ENCODE results near the gene YEATS4.

YEATS4 gene

GRCh38 chr12:69406217-69406616 lies 46.7 kb downstream of the YEATS4 start:
- H4K91ac ChIP-seq (ENCODE audit: low read depth, low read length, poor library complexity), result no peak overlapping the region
- H2BK12ac ChIP-seq (ENCODE audit: low read length), result no peak overlapping the region
- H3K79me1 ChIP-seq (ENCODE audit: low read depth, low read length), result no peaks in the 10 kb centered on the region
- H3K4me2 ChIP-seq (ENCODE audit: insufficient read depth, low read length, poor library complexity, severe bottlenecking), result no peak overlapping the region
- H3K27ac ChIP-seq (replicated peaks; ENCODE audit: low read length), result no peak overlapping the region
- H4K8ac ChIP-seq (ENCODE audit: low read depth, low read length), result no peak overlapping the region
- H2BK5ac ChIP-seq (ENCODE audit: low read length), result no peak overlapping the region
- no peak overlapping the region for H2BK120ac ChIP-seq (ENCODE audit: low read depth, low read length)
- no peak overlapping the region for H2AK5ac ChIP-seq (ENCODE audit: low read depth, low read length)
- H3K4ac ChIP-seq (ENCODE audit: low read length), result no peak overlapping the region
- H2AFZ ChIP-seq (ENCODE audit: low read length), result no peak overlapping the region
- WGBS, 2 donors (ENCODE audit: extremely low coverage in 2 of 2, insufficient read length in 2 of 2, insufficient replicate concordance in 1 of 2), result no CpG with 5 or more reads among the region's 2 CpGs
- peaks cover 0 to 10% of the 10 kb centered on the region in 2 donors for H3K36me3 ChIP-seq (replicated peaks in 1 of 2; ENCODE audit: control insufficient read depth in 2 of 2, insufficient read depth in 2 of 2, low read length in 2 of 2)
- no peak overlapping the region for H3K18ac ChIP-seq (ENCODE audit: low read length)
- no peak overlapping the region for H3K4me3 ChIP-seq (ENCODE audit: low read length in 2 of 2)
- no peak overlapping the region for H2BK15ac ChIP-seq (ENCODE audit: low read length)
- no peaks in the 10 kb centered on the region for H3K9me3 ChIP-seq (replicated peaks in 1 of 2; ENCODE audit: control insufficient read depth in 2 of 2, insufficient read depth in 1 of 2, low read depth in 1 of 2, low read length in 2 of 2)
- H3K14ac ChIP-seq (ENCODE audit: low read length), result no peak overlapping the region
- no peaks in the 10 kb centered on the region for H3K4me1 ChIP-seq (ENCODE audit: control insufficient read depth in 2 of 2, insufficient read depth in 1 of 2, low read depth in 1 of 2, low read length in 2 of 2)
- no peak for DNase-seq (ENCODE audit: low spot score)
- no peak overlapping the region for H3K23ac ChIP-seq (ENCODE audit: low read depth, low read length, poor library complexity)
- no peak overlapping the region for H3K9ac ChIP-seq (ENCODE audit: low read depth, low read length, poor library complexity)
- no peaks in the 10 kb centered on the region for H3K27me3 ChIP-seq (ENCODE audit: control insufficient read depth in 3 of 3, insufficient read depth in 3 of 3, low read depth in 1 of 3, low read length in 3 of 3)

DNA sequence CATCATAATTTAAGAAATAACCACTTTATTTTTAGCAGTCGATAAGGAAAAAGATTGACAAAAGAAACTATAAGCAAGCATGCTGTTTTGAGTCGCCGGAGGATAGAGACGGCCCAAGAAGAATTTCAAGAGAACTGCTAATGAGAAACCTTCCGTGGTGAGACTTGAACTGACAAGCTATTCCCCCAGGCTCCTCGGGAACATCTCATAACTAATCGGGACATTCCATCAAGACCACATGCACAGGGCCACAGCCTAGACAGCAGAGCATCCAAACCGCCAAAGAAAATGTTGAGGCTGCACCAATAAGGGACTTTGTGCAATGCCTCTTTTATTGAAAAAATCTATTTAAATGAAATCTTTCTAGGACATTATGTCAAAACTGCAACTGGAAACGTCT lies 51.0 kb downstream of the YEATS4 start:
- no peaks in the 10 kb centered on the region for H3K4me1 ChIP-seq (ENCODE audit: control insufficient read depth in 2 of 2, insufficient read depth in 1 of 2, low read depth in 1 of 2, low read length in 2 of 2)
- H2BK120ac ChIP-seq (ENCODE audit: low read depth, low read length), result no peak overlapping the region
- no peak overlapping the region for H3K4me2 ChIP-seq (ENCODE audit: insufficient read depth, low read length, poor library complexity, severe bottlenecking)
- no peak overlapping the region for H2BK15ac ChIP-seq (ENCODE audit: low read length)
- no peak overlapping the region for H3K23ac ChIP-seq (ENCODE audit: low read depth, low read length, poor library complexity)
- no peak overlapping the region for H3K4me3 ChIP-seq (ENCODE audit: low read length in 2 of 2)
- H3K9me3 ChIP-seq (replicated peaks in 1 of 2; ENCODE audit: control insufficient read depth in 2 of 2, insufficient read depth in 1 of 2, low read depth in 1 of 2, low read length in 2 of 2), result no peaks in the 10 kb centered on the region
- no peaks in the 10 kb centered on the region for H3K27me3 ChIP-seq (ENCODE audit: control insufficient read depth in 3 of 3, insufficient read depth in 3 of 3, low read depth in 1 of 3, low read length in 3 of 3)
- H3K9ac ChIP-seq (ENCODE audit: low read depth, low read length, poor library complexity), result no peak overlapping the region
- no peak overlapping the region for H3K4ac ChIP-seq (ENCODE audit: low read length)
- H3K14ac ChIP-seq (ENCODE audit: low read length), result no peak overlapping the region
- H3K79me1 ChIP-seq (ENCODE audit: low read depth, low read length), result no peaks in the 10 kb centered on the region
- H4K91ac ChIP-seq (ENCODE audit: low read depth, low read length, poor library complexity), result no peak overlapping the region
- no CpG with 5 or more reads among the region's 9 CpGs for WGBS, 2 donors (ENCODE audit: extremely low coverage in 2 of 2, insufficient read length in 2 of 2, insufficient replicate concordance in 1 of 2)
- no peak overlapping the region for H3K27ac ChIP-seq (replicated peaks; ENCODE audit: low read length)
- no peak for DNase-seq (ENCODE audit: low spot score)
- no peak overlapping the region for H4K8ac ChIP-seq (ENCODE audit: low read depth, low read length)
- H2AK5ac ChIP-seq (ENCODE audit: low read depth, low read length), result no peak overlapping the region
- H3K18ac ChIP-seq (ENCODE audit: low read length), result no peak overlapping the region
- H2BK12ac ChIP-seq (ENCODE audit: low read length), result no peak overlapping the region
- no peak overlapping the region for H2BK5ac ChIP-seq (ENCODE audit: low read length)
- no peak overlapping the region for H2AFZ ChIP-seq (ENCODE audit: low read length)
- peaks cover 0 to 10% of the 10 kb centered on the region in 2 donors for H3K36me3 ChIP-seq (replicated peaks in 1 of 2; ENCODE audit: control insufficient read depth in 2 of 2, insufficient read depth in 2 of 2, low read length in 2 of 2)

DNA sequence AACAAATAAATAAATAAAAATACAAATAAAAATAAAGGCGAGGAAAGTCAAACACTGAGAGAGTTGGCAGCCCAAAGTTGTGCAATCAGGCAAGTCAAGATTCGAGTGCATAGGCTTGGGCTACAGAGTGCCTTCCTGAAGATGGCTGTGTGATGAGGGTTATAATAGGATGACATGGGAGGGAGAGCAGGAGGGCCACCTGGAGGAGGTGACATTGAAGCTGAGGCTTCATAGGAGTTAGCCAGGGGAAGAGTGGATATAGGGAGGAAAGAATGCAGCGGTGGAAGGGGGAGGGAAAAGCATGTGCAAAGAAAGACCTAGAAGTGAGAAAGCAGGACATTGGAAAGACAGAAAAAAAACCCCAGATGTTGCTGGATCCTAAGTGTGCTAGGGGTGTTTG lies 53.1 kb downstream of the YEATS4 start:
- no peak overlapping the region for H3K18ac ChIP-seq (ENCODE audit: low read length)
- no peak overlapping the region for H3K4me3 ChIP-seq (ENCODE audit: low read length in 2 of 2)
- no peak overlapping the region for H3K14ac ChIP-seq (ENCODE audit: low read length)
- no peak overlapping the region for H4K91ac ChIP-seq (ENCODE audit: low read depth, low read length, poor library complexity)
- no peak overlapping the region for H3K4ac ChIP-seq (ENCODE audit: low read length)
- H4K8ac ChIP-seq (ENCODE audit: low read depth, low read length), result no peak overlapping the region
- H2AK5ac ChIP-seq (ENCODE audit: low read depth, low read length), result no peak overlapping the region
- no peak overlapping the region for H3K9ac ChIP-seq (ENCODE audit: low read depth, low read length, poor library complexity)
- DNase-seq (ENCODE audit: low spot score), result no peak
- no peaks in the 10 kb centered on the region for H3K27me3 ChIP-seq (ENCODE audit: control insufficient read depth in 3 of 3, insufficient read depth in 3 of 3, low read depth in 1 of 3, low read length in 3 of 3)
- H2BK120ac ChIP-seq (ENCODE audit: low read depth, low read length), result no peak overlapping the region
- H2BK12ac ChIP-seq (ENCODE audit: low read length), result no peak overlapping the region
- peaks cover 0 to 10% of the 10 kb centered on the region in 2 donors for H3K36me3 ChIP-seq (replicated peaks in 1 of 2; ENCODE audit: control insufficient read depth in 2 of 2, insufficient read depth in 2 of 2, low read length in 2 of 2)
- no peak overlapping the region for H2BK15ac ChIP-seq (ENCODE audit: low read length)
- WGBS, 2 donors (ENCODE audit: extremely low coverage in 2 of 2, insufficient read length in 2 of 2, insufficient replicate concordance in 1 of 2), result no CpG with 5 or more reads among the region's 3 CpGs
- no peak overlapping the region for H2BK5ac ChIP-seq (ENCODE audit: low read length)
- no peak overlapping the region for H3K27ac ChIP-seq (replicated peaks; ENCODE audit: low read length)
- H3K9me3 ChIP-seq (replicated peaks in 1 of 2; ENCODE audit: control insufficient read depth in 2 of 2, insufficient read depth in 1 of 2, low read depth in 1 of 2, low read length in 2 of 2), result no peaks in the 10 kb centered on the region
- peaks cover 0 to 2% of the 10 kb centered on the region in 2 donors for H3K4me1 ChIP-seq (ENCODE audit: control insufficient read depth in 2 of 2, insufficient read depth in 1 of 2, low read depth in 1 of 2, low read length in 2 of 2)
- no peak overlapping the region for H3K23ac ChIP-seq (ENCODE audit: low read depth, low read length, poor library complexity)
- H3K4me2 ChIP-seq (ENCODE audit: insufficient read depth, low read length, poor library complexity, severe bottlenecking), result no peak overlapping the region
- no peak overlapping the region for H2AFZ ChIP-seq (ENCODE audit: low read length)
- H3K79me1 ChIP-seq (ENCODE audit: low read depth, low read length), result no peaks in the 10 kb centered on the region

DNA sequence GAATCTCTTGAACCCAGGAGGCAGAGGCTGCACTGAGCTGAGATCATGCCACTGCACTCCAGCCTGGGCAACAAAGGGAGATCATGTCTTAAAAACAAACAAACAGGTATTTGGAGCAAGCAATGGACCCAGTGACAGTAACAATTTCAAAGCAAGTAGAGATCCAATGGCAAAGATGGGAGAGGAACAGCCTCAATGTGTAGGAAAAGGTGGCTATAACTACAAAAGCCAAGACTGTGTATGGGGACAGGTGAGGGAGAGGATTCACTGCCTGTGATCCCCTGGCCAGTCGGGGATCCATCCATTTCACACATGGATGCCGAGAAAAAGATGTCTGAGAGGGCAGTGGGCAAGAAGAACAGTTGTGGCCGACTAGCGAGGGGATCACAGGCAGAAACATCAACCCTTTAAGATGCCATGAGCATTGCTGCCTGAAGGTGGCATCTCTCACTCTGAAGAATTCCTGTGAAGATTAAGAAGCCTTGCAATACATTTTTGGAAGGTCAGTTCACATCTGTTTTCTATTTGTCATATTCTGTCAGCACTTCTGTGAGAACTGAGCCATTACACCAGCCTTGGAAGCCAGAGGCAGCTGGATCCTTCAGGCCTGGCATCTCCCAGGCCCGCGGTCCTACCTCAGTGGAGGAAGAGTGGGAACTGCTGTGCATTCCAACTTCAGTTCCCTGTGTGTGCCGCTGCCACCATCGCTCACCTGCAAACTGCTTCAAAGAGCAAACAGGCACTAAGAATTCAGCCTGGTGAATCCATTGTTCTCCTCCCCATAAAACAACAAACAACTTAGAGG lies 56.1 kb downstream of the YEATS4 start:
- Histone ChIP-seq H3K23ac (ENCODE audit: low read depth, low read length, poor library complexity) (no peak overlapping the region), H3K9ac (ENCODE audit: low read depth, low read length, poor library complexity) (no peak overlapping the region), H3K4me3 (ENCODE audit: low read length in 2 of 2) (no peak overlapping the region)

More for the DNA sequence above, 56.1 kb downstream of the YEATS4 start:
- Histone ChIP-seq H2BK15ac (ENCODE audit: low read length) (no peak overlapping the region), H3K4me2 (ENCODE audit: insufficient read depth, low read length, poor library complexity, severe bottlenecking) (no peak overlapping the region), H2BK120ac (ENCODE audit: low read depth, low read length) (no peak overlapping the region), H2BK5ac (ENCODE audit: low read length) (no peak overlapping the region), H2AK5ac (ENCODE audit: low read depth, low read length) (no peak overlapping the region), H4K91ac (ENCODE audit: low read depth, low read length, poor library complexity) (no peak overlapping the region), H2BK12ac (ENCODE audit: low read length) (no peak overlapping the region), H2AFZ (ENCODE audit: low read length) (peak overlapping the region; percentile 61), H3K27ac (replicated peaks; ENCODE audit: low read length) (no peak overlapping the region), H3K14ac (ENCODE audit: low read length) (no peak overlapping the region), H3K18ac (ENCODE audit: low read length) (no peak overlapping the region), H4K8ac (ENCODE audit: low read depth, low read length) (no peak overlapping the region), H3K27me3 (ENCODE audit: control insufficient read depth in 3 of 3, insufficient read depth in 3 of 3, low read depth in 1 of 3, low read length in 3 of 3) (no peaks in the 10 kb centered on the region), H3K4ac (ENCODE audit: low read length) (no peak overlapping the region), H3K9me3 (replicated peaks in 1 of 2; ENCODE audit: control insufficient read depth in 2 of 2, insufficient read depth in 1 of 2, low read depth in 1 of 2, low read length in 2 of 2) (no peaks in the 10 kb centered on the region), H3K36me3 (replicated peaks in 1 of 2; ENCODE audit: control insufficient read depth in 2 of 2, insufficient read depth in 2 of 2, low read length in 2 of 2) (peaks cover 0 to 3% of the 10 kb centered on the region in 2 donors), H3K79me1 (ENCODE audit: low read depth, low read length) (no peaks in the 10 kb centered on the region), H3K4me1 (ENCODE audit: control insufficient read depth in 2 of 2, insufficient read depth in 1 of 2, low read depth in 1 of 2, low read length in 2 of 2) (peaks cover 0 to 2% of the 10 kb centered on the region in 2 donors)
- WGBS, 2 donors (ENCODE audit: extremely low coverage in 2 of 2, insufficient read length in 2 of 2, insufficient replicate concordance in 1 of 2), result no CpG with 5 or more reads among the region's 8 CpGs
- DNase-seq (ENCODE audit: low spot score), result peak; percentile 55

All from neuronal stem cell (in vitro differentiated cells).